PC-9 (cell line): ENCODE data around the gene LGALS9.

Source experiments
- CTCF ChIP-seq: fragments of 200-600 bp; sonication (generic); conservative IDR thresholded peaks from 2 replicates; pipeline ENCODE4 v1.6.1; 2017; ENCODE audit warnings: mixed run types, antibody characterized with exemption, mild to moderate bottlenecking, moderate library complexity
- EZH2 ChIP-seq: fragments of 200-600 bp; sonication (generic); IDR thresholded peaks from 2 replicates; pipeline ENCODE4 v1.8.0; 2017; ENCODE audit warnings: antibody characterized with exemption, low read depth

- TF ChIP-seq CTCF (no peak), EZH2 (no peak)
Measured at GRCh38 chr17:27668488-27668823, 37.5 kb downstream of the LGALS9 start.
